PFSK-1 (cell line): Measurements from ENCODE around the gene HEPH.

Experiments used
- FOXP2 ChIP-seq: optimal IDR thresholded peaks from 2 replicates; pipeline ENCODE3; 2011; ENCODE audit warnings: borderline replicate concordance, control low read depth, inconsistent platforms; ENCODE audit not compliant: insufficient read depth; ENCODE audit errors: extremely low read length, extremely low read depth
- POLR2AphosphoS5 ChIP-seq: IDR thresholded peaks from 2 replicates; pipeline ENCODE4 v1.6.1; 2012; ENCODE audit warnings: low read depth, mild to moderate bottlenecking, control low read depth, low read length, moderate library complexity
- REST ChIP-seq, 2 experiments: IDR thresholded peaks; 2 replicates each; pipeline versions ENCODE4 v1.6.1 to v1.8.0; 2011 to 2012; ENCODE audit warnings: low read depth in 2 of 2, low read length in 2 of 2, control low read depth in 1 of 2, inconsistent platforms in 1 of 2, mild to moderate bottlenecking in 1 of 2, moderate library complexity in 1 of 2; ENCODE audit not compliant: insufficient read depth in 1 of 2
- SIN3A ChIP-seq: IDR thresholded peaks from 2 replicates; pipeline ENCODE4 v1.6.1; 2012; ENCODE audit warnings: mild to moderate bottlenecking, low read length, moderate library complexity, borderline replicate concordance; ENCODE audit not compliant: insufficient read depth
- TAF1 ChIP-seq: IDR thresholded peaks from 2 replicates; pipeline ENCODE4 v1.6.1; 2012; ENCODE audit warnings: low read length, control low read depth, borderline replicate concordance; ENCODE audit not compliant: insufficient read depth

The HEPH gene

GRCh38 chrX:66144258-66144657 lies 19.8 kb upstream of the HEPH start:
- TF ChIP-seq REST (IDR thresholded peaks at IDR 0.05; ENCODE audit: insufficient read depth in 1 of 2, low read depth in 2 of 2, low read length in 2 of 2) (no peak), TAF1 (no peak)

- no peak for TF ChIP-seq TAF1
- TF ChIP-seq SIN3A = no peak
- no peak for TF ChIP-seq FOXP2
- TF ChIP-seq REST (IDR thresholded peaks at IDR 0.05; ENCODE audit: insufficient read depth in 1 of 2, low read depth in 2 of 2, low read length in 2 of 2) = no peak
- TF ChIP-seq POLR2AphosphoS5 = no peak
These were observed 14.5 kb upstream of the HEPH start for GRCh38 chrX:66149519-66149918.

GRCh38 chrX:66150163-66150562 lies 13.9 kb upstream of the HEPH start:
- no peak for TF ChIP-seq FOXP2
- TF ChIP-seq SIN3A = no peak
- TF ChIP-seq TAF1 = no peak
- no peak for TF ChIP-seq POLR2AphosphoS5
- no peak for TF ChIP-seq REST (IDR thresholded peaks at IDR 0.05; ENCODE audit: insufficient read depth in 1 of 2, low read depth in 2 of 2, low read length in 2 of 2)

GRCh38 chrX:66162331-66162822 lies 1.7 kb upstream of the HEPH start:
- no peak for TF ChIP-seq SIN3A
- no peak for TF ChIP-seq POLR2AphosphoS5
- TF ChIP-seq FOXP2 = no peak
- TF ChIP-seq REST (IDR thresholded peaks at IDR 0.05; ENCODE audit: insufficient read depth in 1 of 2, low read depth in 2 of 2, low read length in 2 of 2) = no peak
- TF ChIP-seq TAF1 = no peak

GRCh38 chrX:66163447-66163846 lies 600 bp upstream of the HEPH start:
- TF ChIP-seq POLR2AphosphoS5 (no peak), TAF1 (no peak), REST (IDR thresholded peaks at IDR 0.05; ENCODE audit: insufficient read depth in 1 of 2, low read depth in 2 of 2, low read length in 2 of 2) (no peak), FOXP2 (no peak)
